Stimulated activated CD8-positive, alpha-beta memory T cell treated with anti-CD3 and anti-CD28 coated beads, Interleukin-12 subunit alpha, Interleukin-12 subunit beta, amount 100 ng/mL, for 4 hours (primary cell): ENCODE results near the gene CLTCL1.
"Not testable (repeated sequence)": the region's sequence is repeated elsewhere in the genome, so short reads cannot be mapped to it uniquely, and the experiment has no call there.

ENCODE experiments used
- DNase-seq: peaks from one replicate; pipeline ENCODE4 v3.0.0-alpha.2; 2020; ENCODE audit warnings: low read depth

Gene CLTCL1

GRCh38 chr22:19291580-19292457 lies at the start of gene CLTCL1:
CLTCL1 (minus strand) TSS chr22:19291719; CDS start chr22:19291641, 78 bp downstream.
- DNase-seq = peak; percentile 59

GRCh38 chr22:19337137-19337536 lies 45.6 kb upstream of the CLTCL1 start:
- no peak for DNase-seq

GRCh38 chr22:19336133-19337075 lies 44.9 kb upstream of the CLTCL1 start:
- DNase-seq = no peak

GRCh38 chr22:19331975-19332374 lies 40.5 kb upstream of the CLTCL1 start:
- no peak for DNase-seq

- no peak for DNase-seq
These were observed 40.0 kb upstream of the CLTCL1 start for GRCh38 chr22:19331474-19331873.

GRCh38 chr22:19330865-19331418 lies 39.4 kb upstream of the CLTCL1 start:
- no peak for DNase-seq

- not testable (repeated sequence) for DNase-seq
These were observed 38.7 kb upstream of the CLTCL1 start for GRCh38 chr22:19330205-19330604.

- DNase-seq = no peak
These were observed 37.9 kb upstream of the CLTCL1 start for GRCh38 chr22:19329454-19329853.

GRCh38 chr22:19325296-19325948 lies 33.9 kb upstream of the CLTCL1 start:
- no peak for DNase-seq

- not testable (repeated sequence) for DNase-seq
These were observed 31.9 kb upstream of the CLTCL1 start for GRCh38 chr22:19323420-19323819.

GRCh38 chr22:19321757-19322156 lies 30.2 kb upstream of the CLTCL1 start:
- no peak for DNase-seq

- not testable (repeated sequence) for DNase-seq
These were observed 28.6 kb upstream of the CLTCL1 start for GRCh38 chr22:19320136-19320535.

GRCh38 chr22:19319281-19319680 lies 27.8 kb upstream of the CLTCL1 start:
- no peak for DNase-seq

GRCh38 chr22:19317865-19318264 lies 26.3 kb upstream of the CLTCL1 start:
- DNase-seq = no peak

GRCh38 chr22:19307872-19308271 lies 16.4 kb upstream of the CLTCL1 start:
- DNase-seq = no peak

GRCh38 chr22:19306535-19306934 lies 15.0 kb upstream of the CLTCL1 start:
- DNase-seq = not testable (repeated sequence)

GRCh38 chr22:19304547-19304946 lies 13.0 kb upstream of the CLTCL1 start:
- no peak for DNase-seq

- DNase-seq = no peak
These were observed 12.3 kb upstream of the CLTCL1 start for GRCh38 chr22:19303785-19304184.

- no peak for DNase-seq
These were observed 4.2 kb upstream of the CLTCL1 start for GRCh38 chr22:19295733-19296132.

- DNase-seq = no peak
These were observed 1.1 kb upstream of the CLTCL1 start for GRCh38 chr22:19292458-19293230.

- DNase-seq = peak; percentile 19
These were observed 320 bp downstream of the CLTCL1 start for GRCh38 chr22:19291218-19291579.
